Calu3 (cell line): ENCODE results near the gene CELF4. TPM values are rescaled to one million over a fixed set of nuclear protein-coding genes. Genes with fewer than 3 reads are reported as not detected.

Source experiments
- BruUV-seq: library from RNA; stranded (reverse); fragments of 400-500 nt; replicated peaks from 2 replicates; lab custom pipeline; 2021; lab: Mats Ljungman, UMichigan
- CTCF ChIA-PET: fragments of 300-600 bp; sonication (Branson Sonifier 250); formaldehyde crosslinking; loops from one replicate; lab custom pipeline; 2022; ENCODE audit warnings: antibody characterized with exemption; lab: Charles Lee
- DNase-seq: peaks from one replicate; pipeline ENCODE4 v3.0.0; 2022
- H3K27ac Mint-ChIP-seq: one replicate; pipeline ENCODE4 v1.8.0; 2022; ENCODE audit warnings: mixed read lengths; ENCODE audit not compliant: unreplicated experiment
- H3K27me3 Mint-ChIP-seq: one replicate; pipeline ENCODE4 v1.8.0; 2022; ENCODE audit warnings: mixed read lengths; ENCODE audit not compliant: unreplicated experiment
- H3K36me3 Mint-ChIP-seq: one replicate; pipeline ENCODE4 v1.8.0; 2022; ENCODE audit warnings: mild to moderate bottlenecking, moderate library complexity, mixed read lengths; ENCODE audit not compliant: insufficient read depth, unreplicated experiment
- H3K4me1 Mint-ChIP-seq: one replicate; pipeline ENCODE4 v1.8.0; 2022; ENCODE audit warnings: mild to moderate bottlenecking, low read depth, mixed read lengths; ENCODE audit not compliant: unreplicated experiment
- H3K4me3 Mint-ChIP-seq: one replicate; pipeline ENCODE4 v1.8.0; 2022; ENCODE audit warnings: mild to moderate bottlenecking, low read depth, moderate library complexity, mixed read lengths; ENCODE audit not compliant: unreplicated experiment
- H3K9me3 Mint-ChIP-seq: one replicate; pipeline ENCODE4 v1.8.0; 2022; ENCODE audit warnings: low read depth, mixed read lengths; ENCODE audit not compliant: unreplicated experiment
- CTCF ChIP-seq: fragments of 200-600 bp; IDR thresholded peaks from one replicate; pipeline ENCODE4 v1.8.0; 2022; ENCODE audit warnings: antibody characterized with exemption; ENCODE audit not compliant: unreplicated experiment
- intact Hi-C: fragments of 100-400 bp; cut with micrococcal nuclease; formaldehyde crosslinking; loops from one replicate; pipeline ENCODE4 v1.10.0; 2022; ENCODE audit not compliant: unreplicated experiment
- total RNA-seq: library from RNA; stranded (reverse); gene quantifications from 2 replicates; pipeline ENCODE4 v1.2.3, GENCODE V29; 2022

Gene CELF4
- total RNA-seq, 1 experiment from 2014 or later, result 7.8 TPM

- peaks cover 91% of the 10 kb centered on the region for H3K27me3 Mint-ChIP-seq
- no peaks in the 10 kb centered on the region for H3K4me1 Mint-ChIP-seq
- no peak for DNase-seq
- no peak for TF ChIP-seq CTCF
- H3K9me3 Mint-ChIP-seq, result no peaks in the 10 kb centered on the region
- H3K36me3 Mint-ChIP-seq, result no peaks in the 10 kb centered on the region
- intact Hi-C loops, result no loop called here
- CTCF ChIA-PET, result no interaction called here
- no peak overlapping the region for H3K27ac Mint-ChIP-seq
- BruUV-seq, result no TSS peak
- H3K4me3 Mint-ChIP-seq, result no peak overlapping the region
These were observed 162.4 kb downstream of the CELF4 start for GRCh38 chr18:37403100-37403781.

- H3K27me3 Mint-ChIP-seq, result peaks cover 91% of the 10 kb centered on the region
- H3K4me3 Mint-ChIP-seq, result no peak overlapping the region
- no peak for TF ChIP-seq CTCF
These were observed 162.9 kb downstream of the CELF4 start for GRCh38 chr18:37402735-37403099.

GRCh38 chr18:37400802-37401201, 164.8 kb downstream of the CELF4 start:
- intact Hi-C loops, result no loop called here
- Mint-ChIP-seq H3K27me3 (peaks cover 91% of the 10 kb centered on the region), H3K4me1 (no peaks in the 10 kb centered on the region), H3K4me3 (no peak overlapping the region), H3K27ac (no peak overlapping the region), H3K36me3 (no peaks in the 10 kb centered on the region), H3K9me3 (no peaks in the 10 kb centered on the region)
- BruUV-seq, result no TSS peak
- no peak for DNase-seq
- CTCF ChIA-PET, result no interaction called here
- TF ChIP-seq CTCF, result no peak

More at GRCh38 chr18:37402735-37403099, 162.9 kb downstream of the CELF4 start:
- intact Hi-C loops, result no loop called here
- H3K27ac Mint-ChIP-seq, result no peak overlapping the region
- no peaks in the 10 kb centered on the region for H3K9me3 Mint-ChIP-seq
- no peaks in the 10 kb centered on the region for H3K36me3 Mint-ChIP-seq
- CTCF ChIA-PET, result no interaction called here
- no TSS peak for BruUV-seq
- no peak for DNase-seq
- no peaks in the 10 kb centered on the region for H3K4me1 Mint-ChIP-seq

GRCh38 chr18:37398248-37398920, 167.2 kb downstream of the CELF4 start:
- TF ChIP-seq CTCF, result no peak
- H3K27me3 Mint-ChIP-seq, result peaks cover 95% of the 10 kb centered on the region
- DNase-seq, result no peak
- no peaks in the 10 kb centered on the region for H3K4me1 Mint-ChIP-seq
- H3K27ac Mint-ChIP-seq, result no peak overlapping the region
- no peak overlapping the region for H3K4me3 Mint-ChIP-seq
- BruUV-seq, result no TSS peak
- intact Hi-C loops, result no loop called here
- H3K9me3 Mint-ChIP-seq, result no peaks in the 10 kb centered on the region
- CTCF ChIA-PET, result interaction anchor here (0.6 kb wide), 1 partner anchor 80 kb away, joined by 3 read pairs; no protein-coding TSS in a partner anchor
- no peaks in the 10 kb centered on the region for H3K36me3 Mint-ChIP-seq
